Measurements from ENCODE around the gene TBC1D22A.

- TF ChIP-seq CTCF (IDR thresholded peaks at IDR 0.05 in 4 of 5, conservative IDR thresholded peaks at IDR 0.05 in 1 of 5), result no peak
- TF ChIP-seq POLR2A (IDR thresholded peaks at IDR 0.05), result no peak
Measured at GRCh38 chr22:46946383-46946962, 184.0 kb downstream of the TBC1D22A start.

Measured in gastrocnemius medialis (tissue), 4 donors.